HG03175 (cell line): ENCODE results near the gene UROC1.

Experiments
- ATAC-seq: cut with Tn5 transposase; IDR thresholded peaks from one replicate; pipeline ENCODE4 v1.9.1; 2021; ENCODE audit warnings: mild to moderate bottlenecking, moderate library complexity; ENCODE audit not compliant: unreplicated experiment

UROC1 gene

GRCh38 chr3:126517986-126518778 lies 609 bp upstream of the UROC1 start:
- no peak for ATAC-seq

- ATAC-seq: no peak
Observed at GRCh38 chr3:126516936-126517290, 660 bp downstream of the UROC1 start.

GRCh38 chr3:126516152-126516935 lies 1.2 kb downstream of the UROC1 start:
- ATAC-seq: no peak

GRCh38 chr3:126515066-126515706 lies 2.4 kb downstream of the UROC1 start:
- ATAC-seq: no peak

- no peak for ATAC-seq
Observed at GRCh38 chr3:126514161-126514560, 3.4 kb downstream of the UROC1 start.

GRCh38 chr3:126512916-126513650 lies 4.5 kb downstream of the UROC1 start:
- ATAC-seq: no peak

- no peak for ATAC-seq
Observed at GRCh38 chr3:126512026-126512425, 5.5 kb downstream of the UROC1 start.

- ATAC-seq: no peak
Observed at GRCh38 chr3:126511291-126511690, 6.3 kb downstream of the UROC1 start.

GRCh38 chr3:126510308-126510910 lies 7.2 kb downstream of the UROC1 start:
- no peak for ATAC-seq

GRCh38 chr3:126509597-126510307 lies 7.8 kb downstream of the UROC1 start:
- no peak for ATAC-seq

GRCh38 chr3:126508564-126508964 lies 9.0 kb downstream of the UROC1 start:
- ATAC-seq: no peak

GRCh38 chr3:126507886-126508285 lies 9.7 kb downstream of the UROC1 start:
- ATAC-seq: no peak

- no peak for ATAC-seq
Observed at GRCh38 chr3:126503701-126504100, 13.9 kb downstream of the UROC1 start.

GRCh38 chr3:126502656-126503055 lies 14.9 kb downstream of the UROC1 start:
- ATAC-seq: no peak

- ATAC-seq: no peak
Observed at GRCh38 chr3:126501736-126502135, 15.8 kb downstream of the UROC1 start.

GRCh38 chr3:126501054-126501453 lies 16.5 kb downstream of the UROC1 start:
- no peak for ATAC-seq

- no peak for ATAC-seq
Observed at GRCh38 chr3:126500016-126500415, 17.6 kb downstream of the UROC1 start.

GRCh38 chr3:126499401-126499800 lies 18.2 kb downstream of the UROC1 start:
- ATAC-seq: no peak

- ATAC-seq: no peak
Observed at GRCh38 chr3:126498929-126499328, 18.6 kb downstream of the UROC1 start.

GRCh38 chr3:126498461-126498860 lies 19.1 kb downstream of the UROC1 start:
- no peak for ATAC-seq
